ENCODE data around the gene KCTD17.

KCTD17 gene

DNA sequence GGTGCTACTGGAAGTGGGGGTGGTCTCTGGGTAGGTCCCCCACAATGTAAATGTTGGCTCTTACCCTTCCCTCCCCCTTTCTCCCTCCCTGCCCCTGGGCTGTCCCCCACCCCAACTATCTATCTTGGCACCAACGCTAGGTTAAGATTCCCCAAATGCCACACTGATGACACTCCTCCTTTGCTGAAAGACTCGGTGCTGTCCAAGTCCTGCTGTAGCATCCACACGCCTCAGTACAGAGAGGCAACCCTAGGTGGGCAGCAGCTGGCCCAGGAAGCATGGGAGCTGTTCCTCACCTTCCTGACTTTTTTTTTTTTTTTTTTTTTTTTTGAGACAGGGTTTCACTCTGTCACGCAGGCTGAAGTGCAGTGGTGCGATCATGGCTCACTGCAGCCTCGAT lies 3.4 kb upstream of the KCTD17 start:
- ChIA-PET CTCF (no interaction called here), POLR2A (no interaction called here)
- TF ChIP-seq FOXA1 (IDR thresholded peaks at IDR 0.05) (no peak), NFRKB (IDR thresholded peaks at IDR 0.05) (no peak), PKNOX1 (IDR thresholded peaks at IDR 0.05) (no peak), ELF4 (IDR thresholded peaks at IDR 0.05) (no peak), ZNF384 (IDR thresholded peaks at IDR 0.05) (no peak), CTBP1 (IDR thresholded peaks at IDR 0.05; ENCODE audit: borderline replicate concordance) (no peak), L3MBTL2 (conservative IDR thresholded peaks at IDR 0.05) (no peak), SUZ12 (IDR thresholded peaks at IDR 0.05) (no peak), FOXK2 (IDR thresholded peaks at IDR 0.05) (no peak), TARDBP (IDR thresholded peaks at IDR 0.05) (no peak), FOXM1 (IDR thresholded peaks at IDR 0.05; ENCODE audit: borderline replicate concordance) (no peak), HDGF (IDR thresholded peaks at IDR 0.05; ENCODE audit: borderline replicate concordance) (no peak), BHLHE40 (IDR thresholded peaks at IDR 0.05; ENCODE audit: borderline replicate concordance) (no peak)
- DNase-seq (ENCODE audit: extremely low spot score), result no peak

DNA sequence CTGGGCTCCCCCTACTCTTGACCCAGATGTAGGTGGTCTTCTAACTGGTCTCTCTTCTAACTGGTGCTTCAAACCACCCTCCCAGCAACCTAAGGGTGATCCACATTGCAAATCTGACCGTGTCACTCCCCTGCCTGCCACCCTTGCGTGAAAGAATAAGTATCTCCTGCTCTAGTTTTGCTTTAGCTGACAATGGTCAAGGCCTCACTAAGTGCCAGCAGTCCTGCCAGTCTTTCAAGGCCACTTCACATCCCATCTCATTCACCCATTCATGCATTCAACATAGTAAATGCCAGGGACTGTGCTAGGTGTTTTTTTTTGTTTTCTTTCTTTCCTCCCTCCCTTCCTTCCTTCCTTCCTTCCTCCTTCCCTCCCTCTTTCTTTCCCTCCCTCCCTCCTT lies 2.3 kb upstream of the KCTD17 start:
- CTCF ChIA-PET, result no interaction called here
- no peak for TF ChIP-seq TARDBP (IDR thresholded peaks at IDR 0.05)
- TF ChIP-seq PKNOX1 (IDR thresholded peaks at IDR 0.05), result no peak
- no peak for TF ChIP-seq FOXK2 (IDR thresholded peaks at IDR 0.05)
- no peak for TF ChIP-seq LEF1 (IDR thresholded peaks at IDR 0.05; ENCODE audit: borderline replicate concordance)
- no peak for TF ChIP-seq SUZ12 (IDR thresholded peaks at IDR 0.05)
- no peak for TF ChIP-seq HDGF (IDR thresholded peaks at IDR 0.05; ENCODE audit: borderline replicate concordance)
- TF ChIP-seq ARNT (IDR thresholded peaks at IDR 0.05), result no peak
- no peak for TF ChIP-seq CTBP1 (IDR thresholded peaks at IDR 0.05; ENCODE audit: borderline replicate concordance)

GRCh38 chr22:37050913-37051312 lies 629 bp upstream of the KCTD17 start:
- ChIA-PET POLR2A (interaction anchor here (0.6 to 2.4 kb wide), 10 partner anchors 9 to 149 kb away, joined by 3 to 12 read pairs (median 4); partner anchors contain the start of gene TST), CTCF (interaction anchor here (0.5 to 1.4 kb wide), 3 partner anchors 48 to 195 kb away, joined by 3 to 5 read pairs (median 3); no protein-coding TSS in a partner anchor)
- no peak for DNase-seq (ENCODE audit: extremely low spot score)
- TF ChIP-seq FOXA1 (IDR thresholded peaks at IDR 0.05), result no peak
- no peak for TF ChIP-seq ELF4 (IDR thresholded peaks at IDR 0.05)
- no peak for TF ChIP-seq BHLHE40 (IDR thresholded peaks at IDR 0.05; ENCODE audit: borderline replicate concordance)
- no peak for TF ChIP-seq ZNF384 (IDR thresholded peaks at IDR 0.05)
- no peak for TF ChIP-seq LEF1 (IDR thresholded peaks at IDR 0.05; ENCODE audit: borderline replicate concordance)
- TF ChIP-seq TARDBP (IDR thresholded peaks at IDR 0.05), result no peak
- no peak for TF ChIP-seq ARNT (IDR thresholded peaks at IDR 0.05)
- no peak for TF ChIP-seq SP1 (IDR thresholded peaks at IDR 0.05)
- TF ChIP-seq CTBP1 (IDR thresholded peaks at IDR 0.05; ENCODE audit: borderline replicate concordance), result no peak
- no peak for TF ChIP-seq NFRKB (IDR thresholded peaks at IDR 0.05)
- TF ChIP-seq PKNOX1 (IDR thresholded peaks at IDR 0.05), result no peak
- TF ChIP-seq FOXM1 (IDR thresholded peaks at IDR 0.05; ENCODE audit: borderline replicate concordance), result no peak
- TF ChIP-seq FOXK2 (IDR thresholded peaks at IDR 0.05), result no peak
- no peak for TF ChIP-seq HDGF (IDR thresholded peaks at IDR 0.05; ENCODE audit: borderline replicate concordance)
- no peak for TF ChIP-seq L3MBTL2 (conservative IDR thresholded peaks at IDR 0.05)
- TF ChIP-seq SUZ12 (IDR thresholded peaks at IDR 0.05), result no peak

More for the DNA sequence above, 2.3 kb upstream of the KCTD17 start:
- POLR2A ChIA-PET, result interaction anchor here (1.1 kb wide), 1 partner anchor 30 kb away, joined by 4 read pairs; the partner anchor contains the start of genes MPST and TST
- DNase-seq (ENCODE audit: extremely low spot score), result no peak

- ChIA-PET POLR2A (interaction anchor here (1.0 to 2.4 kb wide), 5 partner anchors 9 to 36 kb away, joined by 3 to 12 read pairs (median 7); partner anchors contain the start of gene TST), CTCF (no interaction called here)
- TF ChIP-seq FOXA1 (IDR thresholded peaks at IDR 0.05) (no peak), ZNF384 (IDR thresholded peaks at IDR 0.05) (no peak), CTBP1 (IDR thresholded peaks at IDR 0.05; ENCODE audit: borderline replicate concordance) (no peak), SP1 (IDR thresholded peaks at IDR 0.05) (no peak), FOXK2 (IDR thresholded peaks at IDR 0.05) (no peak), FOXM1 (IDR thresholded peaks at IDR 0.05; ENCODE audit: borderline replicate concordance) (no peak), PKNOX1 (IDR thresholded peaks at IDR 0.05) (no peak), BHLHE40 (IDR thresholded peaks at IDR 0.05; ENCODE audit: borderline replicate concordance) (no peak), NFRKB (IDR thresholded peaks at IDR 0.05) (no peak), L3MBTL2 (conservative IDR thresholded peaks at IDR 0.05) (no peak), TARDBP (IDR thresholded peaks at IDR 0.05) (no peak), ARNT (IDR thresholded peaks at IDR 0.05) (no peak)
- no peak for DNase-seq (ENCODE audit: extremely low spot score)
These were observed 1.1 kb downstream of the KCTD17 start for GRCh38 chr22:37052386-37053309.

GRCh38 chr22:37053310-37054055 lies 1.9 kb downstream of the KCTD17 start:
- ChIA-PET CTCF (no interaction called here), POLR2A (no interaction called here)
- TF ChIP-seq ELF4 (IDR thresholded peaks at IDR 0.05) (no peak), SUZ12 (IDR thresholded peaks at IDR 0.05) (no peak), FOXK2 (IDR thresholded peaks at IDR 0.05) (no peak), LEF1 (IDR thresholded peaks at IDR 0.05; ENCODE audit: borderline replicate concordance) (no peak), ZNF384 (IDR thresholded peaks at IDR 0.05) (no peak), HDGF (IDR thresholded peaks at IDR 0.05; ENCODE audit: borderline replicate concordance) (no peak), BHLHE40 (IDR thresholded peaks at IDR 0.05; ENCODE audit: borderline replicate concordance) (no peak), TARDBP (IDR thresholded peaks at IDR 0.05) (no peak), FOXM1 (IDR thresholded peaks at IDR 0.05; ENCODE audit: borderline replicate concordance) (no peak), CTBP1 (IDR thresholded peaks at IDR 0.05; ENCODE audit: borderline replicate concordance) (no peak), FOXA1 (IDR thresholded peaks at IDR 0.05) (no peak), PKNOX1 (IDR thresholded peaks at IDR 0.05) (no peak), SP1 (IDR thresholded peaks at IDR 0.05) (no peak), NFRKB (IDR thresholded peaks at IDR 0.05) (no peak), L3MBTL2 (conservative IDR thresholded peaks at IDR 0.05) (no peak), ARNT (IDR thresholded peaks at IDR 0.05) (no peak)
- DNase-seq (ENCODE audit: extremely low spot score), result no peak

Measured in HEK293T (cell line).